ENCODE results near the gene POU6F2.

The POU6F2 gene

DNA sequence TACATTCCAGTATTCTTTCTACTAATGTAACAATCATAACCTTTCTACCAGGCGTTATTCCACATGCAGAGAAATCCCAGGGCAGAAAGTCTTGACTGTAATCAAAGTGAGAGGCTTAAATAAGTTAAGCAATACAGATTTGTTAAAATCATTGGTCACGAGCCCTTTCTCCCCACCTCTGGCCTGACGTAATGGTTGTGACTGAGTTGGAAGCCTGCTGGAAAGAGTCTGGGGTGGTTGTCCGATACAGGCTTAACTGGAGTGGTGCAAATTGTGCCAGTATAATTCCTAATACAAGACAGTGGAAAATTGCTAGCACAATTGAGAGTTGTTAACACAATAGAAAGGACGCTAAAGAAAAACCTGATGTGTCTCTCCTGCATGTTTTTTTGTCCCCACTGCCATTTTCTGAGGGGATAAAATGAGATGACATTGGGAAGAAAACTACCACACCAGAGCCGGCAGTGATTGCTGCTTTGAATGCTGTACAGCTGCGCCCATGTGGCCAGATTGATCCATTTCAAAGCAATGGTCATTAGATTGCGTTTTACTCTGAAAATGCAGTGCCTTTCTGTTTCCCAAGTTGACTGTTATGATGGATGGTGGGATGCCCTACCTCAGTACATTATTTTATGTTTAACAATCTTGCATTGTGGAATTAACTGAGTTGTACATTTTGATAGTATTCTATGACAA lies 190.8 kb downstream of the POU6F2 start:
- intact Hi-C loops (cut with DNase I; ENCODE audit: low total_unique reads), result no loop called here
- Histone ChIP-seq H3K4me3 (no peak overlapping the region), H3K27ac (no peak overlapping the region), H3K27me3 (no peaks in the 10 kb centered on the region), H3K9me3 (no peaks in the 10 kb centered on the region), H3K36me3 (no peaks in the 10 kb centered on the region), H3K4me1 (no peaks in the 10 kb centered on the region)
- TF ChIP-seq, protein P1, sequence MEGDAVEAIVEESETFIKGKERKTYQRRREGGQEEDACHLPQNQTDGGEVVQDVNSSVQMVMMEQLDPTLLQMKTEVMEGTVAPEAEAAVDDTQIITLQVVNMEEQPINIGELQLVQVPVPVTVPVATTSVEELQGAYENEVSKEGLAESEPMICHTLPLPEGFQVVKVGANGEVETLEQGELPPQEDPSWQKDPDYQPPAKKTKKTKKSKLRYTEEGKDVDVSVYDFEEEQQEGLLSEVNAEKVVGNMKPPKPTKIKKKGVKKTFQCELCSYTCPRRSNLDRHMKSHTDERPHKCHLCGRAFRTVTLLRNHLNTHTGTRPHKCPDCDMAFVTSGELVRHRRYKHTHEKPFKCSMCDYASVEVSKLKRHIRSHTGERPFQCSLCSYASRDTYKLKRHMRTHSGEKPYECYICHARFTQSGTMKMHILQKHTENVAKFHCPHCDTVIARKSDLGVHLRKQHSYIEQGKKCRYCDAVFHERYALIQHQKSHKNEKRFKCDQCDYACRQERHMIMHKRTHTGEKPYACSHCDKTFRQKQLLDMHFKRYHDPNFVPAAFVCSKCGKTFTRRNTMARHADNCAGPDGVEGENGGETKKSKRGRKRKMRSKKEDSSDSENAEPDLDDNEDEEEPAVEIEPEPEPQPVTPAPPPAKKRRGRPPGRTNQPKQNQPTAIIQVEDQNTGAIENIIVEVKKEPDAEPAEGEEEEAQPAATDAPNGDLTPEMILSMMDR (IDR thresholded peaks at IDR 0.05), result no peak
- DNase-seq, result no peak

DNA sequence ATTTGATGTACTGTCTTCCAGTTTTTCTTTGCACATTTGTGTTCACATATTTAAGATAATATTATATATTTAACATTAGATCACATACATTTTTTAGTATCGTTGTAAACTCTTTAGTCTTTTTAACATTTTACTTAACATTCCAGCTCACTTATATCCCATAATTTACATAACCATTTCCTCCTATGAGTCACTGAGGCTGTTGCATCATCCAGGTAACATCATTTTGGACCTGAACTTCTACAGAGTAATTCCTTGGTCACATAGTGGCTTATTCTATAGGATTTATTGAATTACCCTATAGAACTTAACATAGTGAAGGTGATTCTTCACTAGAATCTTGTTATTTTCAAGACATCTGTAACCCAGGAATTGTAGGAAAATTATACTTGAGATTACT lies 194.4 kb downstream of the POU6F2 start:
- TF ChIP-seq, protein P1 (IDR thresholded peaks at IDR 0.05), result no peak
- no peak overlapping the region for H3K27ac ChIP-seq
- no peaks in the 10 kb centered on the region for H3K9me3 ChIP-seq
- H3K4me1 ChIP-seq, result no peaks in the 10 kb centered on the region
- H3K4me3 ChIP-seq, result no peak overlapping the region
- intact Hi-C loops (cut with DNase I; ENCODE audit: low total_unique reads), result no loop called here
- H3K36me3 ChIP-seq, result no peaks in the 10 kb centered on the region
- DNase-seq, result no peak
- no peaks in the 10 kb centered on the region for H3K27me3 ChIP-seq

DNA sequence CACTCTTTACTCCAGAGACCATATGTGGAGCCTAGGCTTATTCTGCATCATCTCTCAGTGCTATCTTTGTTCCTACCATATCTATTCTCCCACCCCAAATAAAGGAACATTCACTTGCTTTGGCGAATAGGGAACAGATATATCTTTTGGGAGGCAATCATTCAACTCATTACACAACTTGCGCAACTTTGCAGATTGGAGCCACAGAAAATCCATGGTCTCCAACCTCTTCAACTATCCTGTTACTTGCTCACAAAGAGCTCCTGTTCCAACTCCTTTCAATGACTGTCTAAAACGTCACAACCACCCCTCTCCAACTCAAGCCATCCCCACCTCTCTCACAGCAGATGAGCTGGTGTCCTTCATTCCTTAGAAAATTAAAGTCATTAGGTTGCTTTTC lies 203.7 kb downstream of the POU6F2 start:
- Histone ChIP-seq H3K27me3 (no peaks in the 10 kb centered on the region), H3K9me3 (no peaks in the 10 kb centered on the region), H3K27ac (no peak overlapping the region), H3K4me1 (no peaks in the 10 kb centered on the region), H3K36me3 (no peaks in the 10 kb centered on the region), H3K4me3 (no peak overlapping the region)
- TF ChIP-seq, protein P1 (IDR thresholded peaks at IDR 0.05), result no peak
- intact Hi-C loops (cut with DNase I; ENCODE audit: low total_unique reads), result no loop called here
- DNase-seq, result no peak

DNA sequence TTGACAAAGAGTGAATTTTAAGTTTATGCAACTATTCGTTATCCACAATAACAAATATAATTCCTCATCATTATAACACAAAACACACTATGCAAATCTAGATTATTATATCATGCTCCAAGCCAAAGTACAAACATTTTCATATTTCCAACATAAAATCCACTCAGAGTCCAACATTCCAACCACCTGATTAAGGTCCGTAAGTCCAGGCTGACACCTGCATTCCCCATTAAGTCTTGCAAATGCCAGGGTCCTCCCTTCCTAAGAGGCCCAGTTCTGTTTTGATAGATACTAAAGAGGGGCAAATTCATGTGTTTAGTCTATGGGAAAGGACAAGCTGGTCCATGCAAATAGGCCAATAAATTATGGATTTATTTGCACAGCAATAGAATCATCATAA lies 206.1 kb downstream of the POU6F2 start:
- Histone ChIP-seq H3K4me3 (no peak overlapping the region), H3K4me1 (no peaks in the 10 kb centered on the region), H3K27me3 (no peaks in the 10 kb centered on the region), H3K27ac (no peak overlapping the region), H3K9me3 (no peaks in the 10 kb centered on the region), H3K36me3 (no peaks in the 10 kb centered on the region)
- TF ChIP-seq, protein P1 (IDR thresholded peaks at IDR 0.05), result no peak
- DNase-seq, result no peak
- intact Hi-C loops (cut with DNase I; ENCODE audit: low total_unique reads), result no loop called here

DNA sequence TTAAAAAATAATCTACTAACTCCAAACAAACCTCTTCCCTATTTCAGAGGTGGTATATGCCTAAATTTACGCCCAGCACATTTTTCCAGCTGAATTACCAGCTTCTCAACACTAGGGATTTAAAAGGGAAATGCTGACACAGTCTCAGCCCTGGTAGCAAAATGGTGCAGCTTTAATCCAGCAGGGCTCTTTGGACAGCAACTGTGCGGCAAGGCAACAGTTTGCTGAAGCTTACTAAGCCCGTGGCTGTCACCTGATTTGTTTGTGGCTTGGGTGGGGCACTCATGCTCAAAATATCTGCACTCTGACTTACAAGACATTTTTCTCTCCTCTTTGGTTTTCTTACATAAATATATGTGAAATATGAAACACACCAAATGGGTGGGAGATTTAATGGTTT lies 206.7 kb downstream of the POU6F2 start:
- Histone ChIP-seq H3K27me3 (no peaks in the 10 kb centered on the region), H3K36me3 (no peaks in the 10 kb centered on the region), H3K27ac (no peak overlapping the region), H3K4me3 (no peak overlapping the region), H3K4me1 (no peaks in the 10 kb centered on the region), H3K9me3 (no peaks in the 10 kb centered on the region)
- intact Hi-C loops (cut with DNase I; ENCODE audit: low total_unique reads), result no loop called here
- no peak for DNase-seq
- TF ChIP-seq, protein P1 (IDR thresholded peaks at IDR 0.05), result no peak

DNA sequence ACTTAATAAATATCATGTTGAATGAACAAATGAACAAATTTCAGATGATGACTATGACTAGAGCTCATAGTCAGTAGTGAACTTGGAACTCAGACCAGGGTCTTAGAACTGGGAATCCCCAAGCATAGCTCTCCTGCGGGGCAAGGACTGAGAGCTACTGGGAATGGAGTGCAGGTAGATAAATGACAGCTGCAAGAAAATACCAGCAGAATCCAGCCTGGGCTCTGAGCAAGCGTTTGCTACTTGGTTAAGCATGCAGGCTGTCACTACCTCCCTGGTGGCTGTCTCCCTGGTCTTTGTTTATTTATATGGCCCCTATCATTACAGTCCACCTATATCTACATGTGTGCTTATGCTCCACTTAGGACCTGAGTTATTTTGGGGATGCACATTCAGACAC lies 208.4 kb downstream of the POU6F2 start:
- no peak overlapping the region for H3K27ac ChIP-seq
- no peak overlapping the region for H3K4me3 ChIP-seq
- H3K4me1 ChIP-seq, result no peaks in the 10 kb centered on the region
- intact Hi-C loops (cut with DNase I; ENCODE audit: low total_unique reads), result no loop called here
- DNase-seq, result no peak
- H3K36me3 ChIP-seq, result no peaks in the 10 kb centered on the region
- H3K9me3 ChIP-seq, result no peaks in the 10 kb centered on the region
- no peaks in the 10 kb centered on the region for H3K27me3 ChIP-seq
- TF ChIP-seq, protein P1 (IDR thresholded peaks at IDR 0.05), result no peak
